Astrocyte (in vitro differentiated cells and primary cell): ENCODE results near the gene MRTFB. TPM values are rescaled to one million over a fixed set of nuclear protein-coding genes. Genes with fewer than 3 reads are reported as not detected.

Source experiments
- DNase-seq: peaks from one replicate; pipeline ENCODE4 v3.0.0-alpha.2; 2010; ENCODE audit warnings: low read depth
- FAIRE-seq: peaks from 2 replicates; lab custom pipeline; 2011; peaks lifted over from hg19 to GRCh38; lab: Jason Lieb, UNC
- H2AFZ ChIP-seq: 2 replicates; pipeline ENCODE4 v1.6.0; 2012; ENCODE audit warnings: low read depth, low read length, inconsistent platforms
- H3K27ac ChIP-seq: 2 replicates; pipeline ENCODE4 v1.5.1; 2011; ENCODE audit warnings: low read depth, low read length, inconsistent platforms
- H3K27me3 ChIP-seq: 2 replicates; pipeline ENCODE4 v1.6.0; 2011; ENCODE audit warnings: low read length, inconsistent platforms; ENCODE audit not compliant: insufficient read depth
- H3K36me3 ChIP-seq: 2 replicates; pipeline ENCODE4 v1.5.1; 2011; ENCODE audit warnings: low read length, inconsistent platforms; ENCODE audit not compliant: insufficient read depth
- H3K4me1 ChIP-seq: 2 replicates; pipeline ENCODE4 v1.5.1; 2011; ENCODE audit warnings: low read length, inconsistent platforms; ENCODE audit not compliant: insufficient read depth
- H3K4me2 ChIP-seq: 2 replicates; pipeline ENCODE4 v1.6.0; 2012; ENCODE audit warnings: low read length, inconsistent platforms
- H3K4me3 ChIP-seq: 2 replicates; pipeline ENCODE4 v1.5.1; 2011; ENCODE audit warnings: low read depth, mild to moderate bottlenecking, low read length, inconsistent platforms; ENCODE audit not compliant: insufficient read depth
- H3K79me2 ChIP-seq: 2 replicates; pipeline ENCODE4 v1.6.0; 2012; ENCODE audit warnings: mild to moderate bottlenecking, low read length, inconsistent platforms; ENCODE audit not compliant: insufficient read depth
- H3K9ac ChIP-seq: 2 replicates; pipeline ENCODE4 v1.6.0; 2012; ENCODE audit warnings: mild to moderate bottlenecking, low read length, inconsistent platforms
- H3K9me3 ChIP-seq: 2 replicates; pipeline ENCODE4 v1.5.1; 2012; ENCODE audit warnings: low read depth, mild to moderate bottlenecking, low read length, inconsistent platforms; ENCODE audit not compliant: insufficient read depth
- H4K20me1 ChIP-seq: 2 replicates; pipeline ENCODE4 v1.6.0; 2012; ENCODE audit warnings: low read length, inconsistent platforms; ENCODE audit not compliant: insufficient read depth
- H3K27ac Mint-ChIP-seq: one replicate; pipeline ENCODE4 v1.8.0; 2021; ENCODE audit warnings: mild to moderate bottlenecking, mixed read lengths; ENCODE audit not compliant: unreplicated experiment
- H3K27me3 Mint-ChIP-seq: one replicate; pipeline ENCODE4 v1.8.0; 2021; ENCODE audit warnings: low read depth, mixed read lengths; ENCODE audit not compliant: unreplicated experiment
- H3K36me3 Mint-ChIP-seq: one replicate; pipeline ENCODE4 v1.8.0; 2021; ENCODE audit warnings: low read depth, mixed read lengths; ENCODE audit not compliant: unreplicated experiment
- H3K4me1 Mint-ChIP-seq: one replicate; pipeline ENCODE4 v1.8.0; 2021; ENCODE audit warnings: low read depth, mixed read lengths; ENCODE audit not compliant: unreplicated experiment
- H3K4me3 Mint-ChIP-seq: one replicate; pipeline ENCODE4 v1.8.0; 2021; ENCODE audit warnings: mild to moderate bottlenecking, moderate library complexity, mixed read lengths; ENCODE audit not compliant: unreplicated experiment
- H3K9me3 Mint-ChIP-seq: one replicate; pipeline ENCODE4 v1.8.0; 2021; ENCODE audit warnings: mild to moderate bottlenecking, mixed read lengths; ENCODE audit not compliant: unreplicated experiment
- EZH2 ChIP-seq: IDR thresholded peaks from 2 replicates; pipeline ENCODE4 v1.6.1; 2012; ENCODE audit warnings: mild to moderate bottlenecking, low read length, inconsistent platforms; ENCODE audit not compliant: insufficient read depth
- total RNA-seq: library from RNA; stranded (reverse); gene quantifications from 2 replicates; pipeline ENCODE4 v1.2.1, GENCODE V29; 2021
- TF ChIP-seq, protein P1 (sequence below): IDR thresholded peaks from 2 replicates; pipeline ENCODE4 v1.5.1; 2011; ENCODE audit warnings: low read depth, mild to moderate bottlenecking, inconsistent platforms, low read length, moderate library complexity; ENCODE audit not compliant: insufficient read depth

Gene MRTFB
- total RNA-seq, 1 donor from 2014 or later, result 32.5 TPM

DNA sequence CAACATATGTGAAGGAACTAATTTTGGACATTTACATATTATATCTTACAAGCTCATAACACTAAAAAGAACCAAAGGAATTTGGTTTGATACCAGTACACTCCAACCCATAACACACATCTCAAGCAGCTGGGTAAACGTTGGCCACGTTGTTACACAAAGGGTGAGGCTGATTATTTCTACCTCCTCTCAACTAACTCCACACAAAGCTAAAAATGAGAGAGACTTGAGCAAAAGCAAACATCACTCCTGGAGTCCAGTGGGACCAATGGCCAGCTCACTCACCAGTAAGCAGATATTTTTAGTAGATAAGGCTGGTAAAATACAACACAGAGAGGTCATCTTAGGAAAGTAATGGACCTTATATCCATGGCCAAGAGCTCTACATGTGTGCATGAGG lies 207.6 kb downstream of the MRTFB start:
- FAIRE-seq (no peak), DNase-seq (no peak)
- H3K79me2 ChIP-seq, result no peaks in the 10 kb centered on the region
- no peaks in the 10 kb centered on the region for H3K36me3 ChIP-seq
- H4K20me1 ChIP-seq, result no peaks in the 10 kb centered on the region
- Mint-ChIP-seq H3K27me3 (no peaks in the 10 kb centered on the region), H3K9me3 (peaks cover 5% of the 10 kb centered on the region), H3K27ac (no peak overlapping the region), H3K4me3 (no peak overlapping the region), H3K4me1 (no peaks in the 10 kb centered on the region), H3K36me3 (peaks cover 2% of the 10 kb centered on the region)
- no peak overlapping the region for H2AFZ ChIP-seq
- no peaks in the 10 kb centered on the region for H3K27me3 ChIP-seq
- H3K27ac ChIP-seq, result no peak overlapping the region
- H3K9ac ChIP-seq, result no peak overlapping the region
- TF ChIP-seq, protein P1, sequence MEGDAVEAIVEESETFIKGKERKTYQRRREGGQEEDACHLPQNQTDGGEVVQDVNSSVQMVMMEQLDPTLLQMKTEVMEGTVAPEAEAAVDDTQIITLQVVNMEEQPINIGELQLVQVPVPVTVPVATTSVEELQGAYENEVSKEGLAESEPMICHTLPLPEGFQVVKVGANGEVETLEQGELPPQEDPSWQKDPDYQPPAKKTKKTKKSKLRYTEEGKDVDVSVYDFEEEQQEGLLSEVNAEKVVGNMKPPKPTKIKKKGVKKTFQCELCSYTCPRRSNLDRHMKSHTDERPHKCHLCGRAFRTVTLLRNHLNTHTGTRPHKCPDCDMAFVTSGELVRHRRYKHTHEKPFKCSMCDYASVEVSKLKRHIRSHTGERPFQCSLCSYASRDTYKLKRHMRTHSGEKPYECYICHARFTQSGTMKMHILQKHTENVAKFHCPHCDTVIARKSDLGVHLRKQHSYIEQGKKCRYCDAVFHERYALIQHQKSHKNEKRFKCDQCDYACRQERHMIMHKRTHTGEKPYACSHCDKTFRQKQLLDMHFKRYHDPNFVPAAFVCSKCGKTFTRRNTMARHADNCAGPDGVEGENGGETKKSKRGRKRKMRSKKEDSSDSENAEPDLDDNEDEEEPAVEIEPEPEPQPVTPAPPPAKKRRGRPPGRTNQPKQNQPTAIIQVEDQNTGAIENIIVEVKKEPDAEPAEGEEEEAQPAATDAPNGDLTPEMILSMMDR, result no peak
- no peak for TF ChIP-seq EZH2
- no peaks in the 10 kb centered on the region for H3K9me3 ChIP-seq
- H3K4me2 ChIP-seq, result no peak overlapping the region
- no peak overlapping the region for H3K4me3 ChIP-seq
- H3K4me1 ChIP-seq, result no peaks in the 10 kb centered on the region

DNA sequence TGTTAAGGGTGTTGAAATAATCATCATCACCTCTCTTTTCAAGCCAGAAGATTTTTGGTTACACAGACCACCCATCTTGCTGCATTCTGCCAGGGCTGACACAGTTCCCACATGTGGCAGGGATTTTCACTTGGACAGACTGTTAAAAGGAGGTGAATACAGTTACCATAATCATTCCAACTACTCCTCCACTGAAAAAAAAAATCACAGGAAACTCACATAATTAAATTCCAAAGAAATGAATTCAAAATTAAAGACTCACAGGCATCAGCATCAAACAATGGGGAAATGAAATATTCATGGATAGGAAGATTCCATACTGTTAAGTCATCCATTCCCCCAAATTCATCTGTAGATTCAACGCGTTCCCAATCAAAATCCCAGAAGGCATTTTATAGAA lies 209.4 kb downstream of the MRTFB start:
- H3K27me3 Mint-ChIP-seq, result no peaks in the 10 kb centered on the region
- no peaks in the 10 kb centered on the region for H3K36me3 Mint-ChIP-seq
- Histone ChIP-seq H2AFZ (no peak overlapping the region), H3K4me1 (peaks cover 3% of the 10 kb centered on the region), H3K27ac (no peak overlapping the region), H3K27me3 (no peaks in the 10 kb centered on the region), H3K36me3 (no peaks in the 10 kb centered on the region), H3K4me3 (no peak overlapping the region), H3K9ac (no peak overlapping the region), H3K79me2 (no peaks in the 10 kb centered on the region), H4K20me1 (no peaks in the 10 kb centered on the region), H3K4me2 (no peak overlapping the region), H3K9me3 (no peaks in the 10 kb centered on the region)
- H3K27ac Mint-ChIP-seq, result no peak overlapping the region
- no peak for FAIRE-seq
- TF ChIP-seq, protein P1, result no peak
- TF ChIP-seq EZH2, result no peak
- no peaks in the 10 kb centered on the region for H3K4me1 Mint-ChIP-seq
- H3K9me3 Mint-ChIP-seq, result peaks cover 4% of the 10 kb centered on the region
- no peak overlapping the region for H3K4me3 Mint-ChIP-seq
- DNase-seq, result peak; percentile 35

DNA sequence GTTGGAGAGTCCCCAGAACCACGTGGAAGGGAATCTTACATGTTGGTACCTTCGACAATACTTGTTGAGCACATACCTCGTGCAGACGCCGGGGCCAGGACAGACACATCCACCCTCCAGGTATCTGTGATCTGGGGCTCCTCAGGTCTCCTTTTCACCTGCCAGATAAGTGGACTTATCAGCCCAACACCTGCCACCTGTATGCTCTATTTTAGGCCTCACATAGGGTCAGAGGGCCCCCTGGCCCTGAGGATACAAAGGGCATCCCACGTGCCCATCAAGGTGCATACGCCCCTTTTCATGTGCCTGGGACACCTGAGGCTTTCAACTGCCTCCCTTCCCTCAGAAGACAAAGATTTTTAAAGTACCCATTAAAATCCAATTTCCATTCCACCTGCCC lies 212.7 kb downstream of the MRTFB start:
- TF ChIP-seq, protein P1, result no peak
- no peak for TF ChIP-seq EZH2
- Histone ChIP-seq H3K9ac (no peak overlapping the region), H2AFZ (no peak overlapping the region), H3K4me1 (peaks cover 9% of the 10 kb centered on the region), H3K9me3 (no peaks in the 10 kb centered on the region), H3K27me3 (no peaks in the 10 kb centered on the region), H3K79me2 (no peaks in the 10 kb centered on the region), H3K27ac (no peak overlapping the region), H3K4me3 (no peak overlapping the region), H4K20me1 (no peaks in the 10 kb centered on the region), H3K36me3 (no peaks in the 10 kb centered on the region), H3K4me2 (no peak overlapping the region)
- H3K4me1 Mint-ChIP-seq, result no peaks in the 10 kb centered on the region
- no peaks in the 10 kb centered on the region for H3K27me3 Mint-ChIP-seq
- no peaks in the 10 kb centered on the region for H3K36me3 Mint-ChIP-seq
- DNase-seq (no peak), FAIRE-seq (no peak)
- H3K4me3 Mint-ChIP-seq, result no peak overlapping the region
- H3K9me3 Mint-ChIP-seq, result peaks cover 2% of the 10 kb centered on the region
- no peak overlapping the region for H3K27ac Mint-ChIP-seq
